ENCODE measurements around the gene CALB2. TPM values are rescaled to one million over a fixed set of nuclear protein-coding genes. Genes with fewer than 3 reads are reported as not detected.

The CALB2 gene
- total RNA-seq, 1 donor from 2014 or later = not detected

GRCh38 chr16:71327720-71328119, 30.8 kb upstream of the CALB2 start:
- DNase-seq = no peak
- ChIA-PET POLR2A (no interaction called here), CTCF (interaction anchor here (0.7 to 1.3 kb wide), 2 partner anchors 16 to 18 kb away, joined by 3 to 4 read pairs; no protein-coding TSS in a partner anchor)
- H3K27ac Mint-ChIP-seq = no peak overlapping the region
- intact Hi-C loops (cut with micrococcal nuclease) = no loop called here
- no peak for TF ChIP-seq CTCF (IDR thresholded peaks at IDR 0.05)
- ATAC-seq (ENCODE audit: low read depth) = no peak
- peaks cover 5% of the 10 kb centered on the region for H3K9me3 Mint-ChIP-seq
- H3K4me1 Mint-ChIP-seq = no peaks in the 10 kb centered on the region
- H3K4me3 Mint-ChIP-seq = no peak overlapping the region
- H3K27me3 Mint-ChIP-seq = peaks cover 21% of the 10 kb centered on the region
- H3K36me3 Mint-ChIP-seq (ENCODE audit: low read depth) = no peaks in the 10 kb centered on the region

- no peak for TF ChIP-seq CTCF (IDR thresholded peaks at IDR 0.05)
- intact Hi-C loops (cut with micrococcal nuclease) = no loop called here
- peaks cover 21% of the 10 kb centered on the region for H3K27me3 Mint-ChIP-seq
- CTCF ChIA-PET = interaction anchor here (0.7 to 1.3 kb wide), 2 partner anchors 16 to 18 kb away, joined by 3 to 4 read pairs; no protein-coding TSS in a partner anchor
- peaks cover 5% of the 10 kb centered on the region for H3K9me3 Mint-ChIP-seq
- DNase-seq (no peak), ATAC-seq (ENCODE audit: low read depth) (no peak)
- H3K27ac Mint-ChIP-seq = no peak overlapping the region
- H3K4me1 Mint-ChIP-seq = no peaks in the 10 kb centered on the region
- no peaks in the 10 kb centered on the region for H3K36me3 Mint-ChIP-seq (ENCODE audit: low read depth)
- POLR2A ChIA-PET = no interaction called here
- H3K4me3 Mint-ChIP-seq = no peak overlapping the region
Measured at GRCh38 chr16:71328151-71328550, 30.4 kb upstream of the CALB2 start.

GRCh38 chr16:71337631-71338030, 20.9 kb upstream of the CALB2 start:
- Mint-ChIP-seq H3K27ac (no peak overlapping the region), H3K4me3 (no peak overlapping the region), H3K36me3 (ENCODE audit: low read depth) (no peaks in the 10 kb centered on the region), H3K9me3 (peaks cover 6% of the 10 kb centered on the region), H3K4me1 (no peaks in the 10 kb centered on the region), H3K27me3 (peaks cover 22% of the 10 kb centered on the region)
- ATAC-seq (ENCODE audit: low read depth) (no peak), DNase-seq (no peak)
- POLR2A ChIA-PET = no interaction called here
- CTCF ChIA-PET = no interaction called here
- no peak for TF ChIP-seq CTCF (IDR thresholded peaks at IDR 0.05)
- intact Hi-C loops (cut with micrococcal nuclease) = no loop called here

GRCh38 chr16:71338193-71338592, 20.3 kb upstream of the CALB2 start:
- ChIA-PET CTCF (no interaction called here), POLR2A (no interaction called here)
- peaks cover 22% of the 10 kb centered on the region for H3K27me3 Mint-ChIP-seq
- DNase-seq (no peak), ATAC-seq (ENCODE audit: low read depth) (no peak)
- no peak overlapping the region for H3K4me3 Mint-ChIP-seq
- no peaks in the 10 kb centered on the region for H3K36me3 Mint-ChIP-seq (ENCODE audit: low read depth)
- TF ChIP-seq CTCF (IDR thresholded peaks at IDR 0.05) = no peak
- H3K4me1 Mint-ChIP-seq = no peaks in the 10 kb centered on the region
- intact Hi-C loops (cut with micrococcal nuclease) = no loop called here
- no peak overlapping the region for H3K27ac Mint-ChIP-seq
- peaks cover 6% of the 10 kb centered on the region for H3K9me3 Mint-ChIP-seq

GRCh38 chr16:71338632-71339031, 19.9 kb upstream of the CALB2 start:
- Mint-ChIP-seq H3K4me3 (no peak overlapping the region), H3K36me3 (ENCODE audit: low read depth) (no peaks in the 10 kb centered on the region), H3K9me3 (peaks cover 6% of the 10 kb centered on the region), H3K27me3 (peaks cover 26% of the 10 kb centered on the region), H3K4me1 (no peaks in the 10 kb centered on the region), H3K27ac (no peak overlapping the region)
- ChIA-PET CTCF (no interaction called here), POLR2A (no interaction called here)
- DNase-seq (no peak), ATAC-seq (ENCODE audit: low read depth) (no peak)
- intact Hi-C loops (cut with micrococcal nuclease) = no loop called here
- no peak for TF ChIP-seq CTCF (IDR thresholded peaks at IDR 0.05)

All from activated B cell treated with CpG ODN at 0.5 μM for 24 hours (primary cell).